HCT116 (cell line): ENCODE data around the gene PLEKHA8.

Experiments
- CEBPB ChIP-seq: IDR thresholded peaks from 2 replicates; pipeline ENCODE4 v1.6.1; 2012; ENCODE audit warnings: low read depth
- CTCF ChIP-seq, 3 experiments: fragments of 200-600 bp in 1 of 3; sonication (generic) in 1 of 3; IDR thresholded peaks in 2 of 3; conservative IDR thresholded peaks in 1 of 3; 2 replicates each; pipeline ENCODE4 v1.5.1; 2012 to 2017; ENCODE audit warnings: low read depth in 2 of 3, low read length in 2 of 3, antibody characterized with exemption in 1 of 3, borderline replicate concordance in 1 of 3, control low read depth in 1 of 3, mild to moderate bottlenecking in 1 of 3, mixed read lengths in 1 of 3, mixed run types in 1 of 3, moderate library complexity in 1 of 3; ENCODE audit not compliant: insufficient read depth in 1 of 3
- EZH2 ChIP-seq: fragments of 200-600 bp; sonication (generic); IDR thresholded peaks from 2 replicates; pipeline ENCODE4 v1.6.1; 2017; ENCODE audit warnings: antibody characterized with exemption, mixed run types
- EZH2phosphoT487 ChIP-seq: fragments of 200-600 bp; IDR thresholded peaks from 2 replicates; pipeline ENCODE4 v1.6.1; 2018; ENCODE audit warnings: antibody characterized with exemption, borderline replicate concordance
- MAX ChIP-seq: IDR thresholded peaks from 2 replicates; pipeline ENCODE4 v1.6.1; 2012
- POLR2A ChIP-seq: IDR thresholded peaks from 2 replicates; pipeline ENCODE4 v1.7.0; 2011; ENCODE audit warnings: borderline replicate concordance; ENCODE audit not compliant: insufficient read depth, insufficient read length; ENCODE audit errors: extremely low read depth
- SP1 ChIP-seq: IDR thresholded peaks from 2 replicates; pipeline ENCODE4 v1.6.1; 2012; ENCODE audit warnings: low read depth
- SRF ChIP-seq: IDR thresholded peaks from 2 replicates; pipeline ENCODE4 v1.6.1; 2012; ENCODE audit warnings: low read depth
- YY1 ChIP-seq: IDR thresholded peaks from 2 replicates; pipeline ENCODE4 v1.6.1; 2011; ENCODE audit warnings: low read length, low read depth, moderate library complexity, mild to moderate bottlenecking; ENCODE audit not compliant: insufficient replicate concordance; ENCODE audit errors: extremely low read depth
- ZFX ChIP-seq: fragments of 450-650 bp; IDR thresholded peaks from 2 replicates; pipeline ENCODE4 v1.6.1; 2017

- no peak for TF ChIP-seq CTCF (IDR thresholded peaks at IDR 0.05 in 2 of 3, conservative IDR thresholded peaks at IDR 0.05 in 1 of 3; ENCODE audit: borderline replicate concordance in 1 of 3, insufficient read depth in 1 of 3, low read depth in 2 of 3, low read length in 2 of 3)
- no peak for TF ChIP-seq SP1
- no peak for TF ChIP-seq MAX
- no peak for TF ChIP-seq CEBPB
- no peak for TF ChIP-seq EZH2phosphoT487
- TF ChIP-seq EZH2, result no peak
- no peak for TF ChIP-seq ZFX
- TF ChIP-seq SRF, result no peak
- TF ChIP-seq YY1, result no peak
- no peak for TF ChIP-seq POLR2A
These were observed 139.7 kb downstream of the PLEKHA8 start for GRCh38 chr7:30167901-30168300.
